Inflammatory macrophage (primary cell): ENCODE measurements around the gene PRSS36.
"Not testable (repeated sequence)": the region's sequence is repeated elsewhere in the genome, so short reads cannot be mapped to it uniquely, and the experiment has no call there.

Source experiments
- DNase-seq, 2 donors: peaks; one replicate each; pipeline ENCODE4 v3.0.0-alpha.2; 2020 to 2022
- total RNA-seq, 18 experiments: gene quantifications; one replicate each; lab custom pipeline; 2026; ENCODE audit warnings: mixed read lengths in 6 of 18, inconsistent platforms in 2 of 18; lab: John Stamatoyannopoulos, UW

Gene PRSS36
- total RNA-seq = 0.46 to 10.0 (median 3.9) reads per million in 18 experiments

DNA sequence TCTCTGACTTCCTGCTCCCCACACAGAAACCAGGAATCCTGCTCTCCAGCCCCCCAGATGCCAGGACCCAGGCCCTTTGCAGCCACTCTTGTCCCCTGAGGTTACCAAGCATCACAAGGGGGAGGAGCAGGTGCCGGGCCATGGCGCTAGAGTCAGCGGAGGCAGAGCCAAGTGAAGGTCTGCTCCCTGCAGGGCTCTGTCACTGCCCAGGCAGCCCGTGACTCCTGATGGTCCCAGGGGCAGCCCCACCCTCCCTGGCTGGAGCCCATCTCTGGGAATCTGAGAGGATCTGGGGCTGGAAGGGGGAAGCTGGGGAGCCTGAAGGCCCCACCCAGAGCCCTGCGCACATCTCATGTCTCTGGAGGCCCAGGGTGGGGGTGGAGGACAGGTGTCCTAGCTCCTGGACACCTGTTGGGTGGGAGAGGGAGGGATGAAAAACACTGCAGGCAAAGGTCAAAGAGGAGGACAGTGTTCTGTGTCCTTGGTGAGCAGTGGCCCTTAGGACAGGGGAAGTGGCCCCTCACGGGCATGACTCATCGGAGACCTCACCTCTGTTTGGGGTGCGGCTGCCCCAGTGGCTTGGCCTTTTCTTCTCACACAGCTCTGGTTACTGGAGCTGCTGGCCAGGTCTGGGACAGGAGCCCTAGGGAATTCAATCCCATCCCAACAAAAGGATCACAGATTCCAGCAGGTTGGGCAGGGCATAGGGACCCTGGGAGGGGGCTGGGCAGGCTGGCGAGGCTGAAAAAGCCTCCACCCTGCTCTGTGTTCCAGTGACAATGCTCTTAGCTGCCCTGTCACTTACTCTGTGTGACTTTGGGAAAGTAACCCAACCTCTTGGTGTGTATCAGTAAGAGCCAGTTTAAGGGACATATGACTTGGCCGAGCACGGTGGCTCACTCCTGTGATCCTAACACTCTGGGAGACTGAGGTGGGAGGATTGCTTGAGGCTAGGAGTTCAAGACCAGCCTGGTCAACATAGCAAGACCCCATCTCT, at the start of gene PRSS36:
TSS of gene PRSS36 (minus strand) at position 173 of the 997 bp plus-strand sequence. CDS start at position 142, 31 bp downstream.
- peak in 1 of 2 donors; percentile 33 for DNase-seq

DNA sequence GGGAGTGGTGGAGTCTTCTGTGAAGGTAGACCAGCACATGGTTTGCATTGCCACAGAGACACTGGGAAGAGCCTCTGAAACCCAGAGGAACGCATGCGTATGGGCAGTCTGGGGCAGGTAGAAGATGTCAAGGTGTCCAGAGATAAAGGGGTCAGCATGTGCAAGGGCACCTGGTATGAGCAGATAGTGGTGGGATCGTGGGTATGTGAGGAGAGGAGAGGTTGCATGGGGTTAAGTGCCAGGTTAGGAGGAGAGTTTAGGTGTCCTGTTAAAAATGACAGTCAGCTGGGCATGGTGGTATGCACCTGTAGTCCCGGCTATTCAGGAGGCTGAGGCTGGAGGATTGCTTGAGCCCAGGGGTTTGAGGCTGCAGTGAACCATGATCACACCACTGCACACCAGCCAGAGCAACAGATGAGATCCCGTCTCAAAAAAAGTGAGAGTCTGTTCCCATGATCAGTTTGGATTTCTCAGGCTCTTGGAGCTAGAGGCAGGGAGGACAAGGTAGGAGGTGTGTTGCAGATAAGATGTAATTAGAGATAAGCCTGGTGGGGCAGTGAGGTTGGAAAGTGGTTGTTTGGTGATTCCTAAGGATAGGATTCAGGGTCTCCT, 49.7 kb upstream of the PRSS36 start:
- DNase-seq = no peak

DNA sequence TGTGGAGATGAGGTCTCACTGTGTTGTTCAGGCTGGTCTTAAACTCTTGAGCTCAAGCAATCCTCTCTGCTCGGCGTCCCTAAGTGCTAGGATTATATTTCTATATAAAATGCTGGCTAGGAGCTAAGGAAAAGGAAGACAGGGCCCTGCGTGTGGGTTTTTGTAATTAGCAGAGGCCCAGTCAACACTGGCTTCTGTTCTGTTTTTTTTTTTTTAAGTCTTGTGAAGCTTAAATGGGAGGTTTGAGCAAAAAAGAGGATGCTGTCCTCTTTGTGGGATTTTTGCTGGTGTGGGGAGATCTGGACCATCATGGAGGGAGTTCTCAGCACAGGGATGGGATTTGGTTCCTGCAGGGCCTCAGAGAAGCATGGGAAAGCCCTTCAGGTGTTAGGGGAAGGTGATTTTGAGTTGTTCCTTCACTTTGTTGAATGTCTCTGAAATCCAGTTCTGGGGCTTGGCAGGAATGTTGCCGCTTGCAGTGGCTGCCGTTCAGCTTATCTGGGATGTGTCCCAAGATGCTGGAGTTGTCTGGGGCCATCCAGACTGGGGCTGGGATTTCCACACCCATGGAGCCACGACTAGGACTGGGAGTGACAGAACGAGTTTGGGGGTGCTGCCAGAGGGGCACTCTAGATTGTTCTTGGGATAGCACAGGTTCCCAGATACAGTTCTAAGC, 48.5 kb upstream of the PRSS36 start:
- DNase-seq = peak; percentile 36 to 47

DNA sequence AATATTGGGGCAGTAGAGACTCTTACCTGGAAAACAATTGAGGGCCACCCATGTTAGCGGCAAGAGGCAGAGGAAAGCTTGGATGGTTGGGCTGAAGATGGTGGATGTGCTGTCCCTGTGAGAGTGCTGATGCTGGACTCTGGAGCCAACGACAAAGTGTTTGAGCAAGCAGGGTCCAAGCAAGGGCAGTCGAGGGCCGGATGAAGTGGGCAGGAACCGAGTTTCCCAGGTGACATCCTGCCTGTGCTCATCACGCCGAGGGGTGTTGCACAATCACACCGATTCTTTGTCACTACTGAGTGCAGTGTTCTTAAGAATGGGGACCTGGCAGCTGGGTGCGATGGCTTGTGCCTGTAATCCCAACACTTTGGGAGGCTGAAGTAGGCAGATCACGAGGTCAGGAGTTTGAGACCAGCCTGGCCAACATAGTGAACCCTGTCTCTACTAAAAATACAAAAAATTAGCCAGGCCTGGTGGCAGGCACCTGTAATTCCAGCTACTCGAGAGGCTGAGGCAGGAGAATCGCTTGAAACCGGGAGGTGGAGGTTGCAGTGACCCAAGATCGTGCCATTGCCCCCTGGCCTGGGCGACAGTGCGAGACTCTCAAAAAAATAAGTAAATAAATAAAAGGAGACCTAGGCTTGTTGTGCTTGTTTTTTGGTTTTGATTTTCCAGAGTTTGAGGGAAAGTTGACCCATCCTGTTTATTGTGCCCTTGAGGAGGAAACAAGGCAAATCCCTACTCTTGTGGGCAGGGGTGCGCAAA, 46.6 kb upstream of the PRSS36 start:
- peak in 1 of 2 donors; percentile 11 for DNase-seq

DNA sequence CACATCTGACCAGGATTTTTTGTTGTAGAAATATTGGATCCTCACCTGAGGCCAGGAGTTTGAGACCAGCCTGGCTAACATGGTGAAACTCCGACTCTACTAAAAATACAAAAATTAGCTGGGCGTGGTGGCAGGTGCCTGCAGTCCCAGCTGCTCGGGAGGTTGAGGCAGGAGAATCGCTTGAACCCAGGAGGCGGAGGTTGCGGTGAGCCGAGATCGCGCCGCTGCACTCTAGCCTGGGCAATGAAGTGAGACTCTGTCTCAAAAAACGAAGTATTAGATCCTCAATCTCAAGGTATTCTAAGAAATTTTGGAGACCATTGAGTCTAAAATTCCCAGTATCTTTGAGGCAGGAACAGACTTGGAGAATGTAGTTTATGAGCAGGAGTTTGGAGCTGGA, 46.0 kb upstream of the PRSS36 start:
- DNase-seq = not testable (repeated sequence)

DNA sequence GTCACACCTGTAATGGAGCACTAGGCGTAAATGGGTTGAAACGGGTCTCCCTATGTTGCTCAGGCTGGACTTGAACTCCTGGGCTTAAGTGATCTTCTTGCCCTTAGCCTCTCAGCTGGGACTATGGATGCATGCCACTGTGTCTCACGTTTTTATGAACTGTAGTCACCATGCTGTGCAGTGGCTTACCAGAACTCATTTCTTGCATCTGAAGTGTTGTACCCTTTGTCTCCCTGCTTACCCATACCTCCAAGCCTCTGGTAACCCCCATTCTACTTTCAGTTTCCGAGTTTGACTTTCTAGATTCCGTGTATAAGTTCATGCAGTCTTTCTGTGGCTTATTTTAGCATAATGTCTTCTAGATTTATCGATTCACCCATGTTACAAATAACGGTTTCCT, 45.0 kb upstream of the PRSS36 start:
- no peak for DNase-seq

DNA sequence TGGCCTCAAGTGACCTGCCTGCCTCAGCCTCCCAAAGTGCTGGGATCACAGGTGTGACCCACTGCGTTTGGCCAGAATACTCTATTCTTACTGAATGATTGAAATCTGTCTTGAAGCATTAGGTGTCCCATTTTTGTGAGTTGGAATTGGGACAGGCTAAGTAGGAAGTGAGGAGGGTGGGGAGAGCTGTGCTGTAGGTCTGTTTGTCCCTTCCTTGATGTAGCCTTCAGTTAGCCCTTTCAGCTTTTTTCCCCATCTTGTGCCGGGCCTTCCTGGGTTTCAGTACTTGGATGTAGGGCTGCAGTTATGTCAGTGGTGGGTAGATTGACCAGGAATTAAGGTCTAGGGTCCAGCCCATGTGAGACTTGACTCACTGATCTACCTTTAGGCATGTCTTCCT, 44.0 kb upstream of the PRSS36 start:
- DNase-seq = no peak

DNA sequence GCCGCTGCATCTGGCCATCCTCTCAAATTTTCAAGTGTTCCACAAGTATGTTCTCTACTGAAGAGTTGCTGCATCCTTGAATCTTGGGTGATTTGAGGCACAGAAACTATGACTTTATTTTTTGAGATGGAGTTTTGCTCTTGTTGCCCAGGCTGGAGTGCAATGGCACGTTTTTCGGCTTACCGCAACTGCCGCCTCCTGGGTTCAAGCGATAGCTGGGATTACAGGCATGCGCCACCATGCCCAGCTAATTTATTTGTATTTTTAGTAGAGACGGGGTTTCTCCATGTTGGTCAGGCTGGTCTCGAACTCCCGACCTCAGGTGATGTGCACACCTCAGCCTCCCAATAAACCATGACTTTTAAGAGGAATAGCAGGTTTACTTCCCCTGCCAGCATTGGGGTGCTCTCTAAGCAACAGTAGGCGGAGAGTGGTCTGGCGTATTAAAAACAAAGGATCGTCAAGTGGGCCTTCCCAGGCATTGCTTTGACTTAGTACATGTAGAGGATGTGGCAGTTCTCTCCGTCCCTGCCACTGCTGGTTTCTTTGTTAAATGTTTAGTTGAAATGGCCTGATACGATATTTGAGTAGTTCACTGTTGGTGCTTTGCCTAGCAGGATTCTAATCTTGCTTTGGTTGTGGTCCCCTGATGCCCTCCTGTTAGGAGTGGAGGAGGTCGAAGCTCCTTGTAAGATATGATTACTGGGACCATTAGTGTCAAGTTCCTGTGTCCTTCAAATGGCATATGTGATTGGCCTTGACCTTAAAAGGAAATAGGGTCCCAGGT, 43.2 kb upstream of the PRSS36 start:
- no peak for DNase-seq

DNA sequence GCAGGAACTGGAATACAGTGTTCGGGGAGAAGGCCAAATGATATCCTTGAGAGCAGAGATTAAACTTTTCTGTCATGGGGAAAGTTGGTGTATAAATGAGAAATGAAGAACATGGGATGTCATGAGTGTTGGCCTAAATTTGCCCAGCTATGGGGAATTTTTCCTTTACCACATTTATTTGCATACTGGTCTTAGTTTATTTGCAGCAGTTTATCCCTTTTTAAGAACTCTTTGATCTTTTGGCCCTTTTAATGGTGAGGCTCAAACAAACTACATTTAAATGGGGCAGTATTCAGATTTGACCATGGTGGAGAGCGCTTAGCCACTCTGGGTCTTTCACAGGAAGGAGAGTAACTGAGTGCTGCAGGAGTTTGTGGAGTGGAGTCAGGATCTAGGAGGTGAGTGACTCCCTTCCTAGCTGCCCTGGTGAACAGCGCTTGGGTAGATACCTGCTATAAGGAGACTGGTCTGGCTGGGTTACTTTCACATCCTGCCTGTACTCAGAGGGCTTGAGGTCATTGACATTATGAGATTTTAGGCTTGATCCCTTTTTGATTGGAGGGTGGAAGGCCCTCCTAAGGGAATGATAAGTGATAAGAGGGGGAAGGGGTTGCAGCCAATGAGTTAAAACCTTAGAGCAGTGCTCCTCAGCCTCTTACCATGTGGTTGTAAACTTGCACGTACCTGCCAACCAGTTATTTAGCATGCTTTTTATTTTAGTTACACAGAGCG, 42.0 kb upstream of the PRSS36 start:
- DNase-seq = no peak

DNA sequence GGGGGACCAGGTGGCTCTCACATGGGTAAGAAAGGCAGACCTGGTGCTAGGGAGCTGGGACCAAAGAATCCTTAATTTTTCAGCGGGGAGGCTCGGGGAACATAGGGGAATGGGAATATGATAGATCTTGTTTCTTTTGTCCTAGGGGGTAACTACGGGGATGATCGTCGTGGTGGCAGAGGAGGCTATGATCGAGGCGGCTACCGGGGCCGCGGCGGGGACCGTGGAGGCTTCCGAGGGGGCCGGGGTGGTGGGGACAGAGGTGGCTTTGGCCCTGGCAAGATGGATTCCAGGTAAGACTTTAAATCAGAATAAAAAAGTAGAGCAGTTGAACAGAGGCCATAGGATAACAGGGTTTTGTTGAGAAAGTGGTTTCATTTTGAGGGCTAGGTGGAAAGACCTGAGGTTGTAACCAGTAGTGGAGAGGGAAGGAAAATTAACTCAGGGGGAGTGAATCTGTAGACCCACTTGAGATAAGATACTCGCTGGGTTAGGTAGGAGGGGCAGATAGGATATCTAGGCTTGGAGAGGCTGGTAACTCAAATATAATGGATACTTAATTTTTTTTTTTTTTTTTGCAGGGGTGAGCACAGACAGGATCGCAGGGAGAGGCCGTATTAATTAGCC, 41.1 kb upstream of the PRSS36 start:
- DNase-seq = no peak

DNA sequence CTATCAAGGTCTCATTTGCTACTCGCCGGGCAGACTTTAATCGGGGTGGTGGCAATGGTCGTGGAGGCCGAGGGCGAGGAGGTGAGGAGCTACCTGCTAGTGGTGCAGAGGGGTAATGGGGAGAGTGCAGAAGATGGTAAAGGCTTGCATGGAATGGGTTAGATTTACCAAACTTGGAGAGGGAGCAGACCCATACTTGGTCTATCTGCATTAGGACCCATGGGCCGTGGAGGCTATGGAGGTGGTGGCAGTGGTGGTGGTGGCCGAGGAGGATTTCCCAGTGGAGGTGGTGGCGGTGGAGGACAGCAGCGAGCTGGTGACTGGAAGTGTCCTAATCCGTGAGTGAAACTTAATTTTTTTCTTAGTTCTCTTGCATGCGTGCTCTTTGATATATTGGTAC, 40.2 kb upstream of the PRSS36 start:
- no peak for DNase-seq

DNA sequence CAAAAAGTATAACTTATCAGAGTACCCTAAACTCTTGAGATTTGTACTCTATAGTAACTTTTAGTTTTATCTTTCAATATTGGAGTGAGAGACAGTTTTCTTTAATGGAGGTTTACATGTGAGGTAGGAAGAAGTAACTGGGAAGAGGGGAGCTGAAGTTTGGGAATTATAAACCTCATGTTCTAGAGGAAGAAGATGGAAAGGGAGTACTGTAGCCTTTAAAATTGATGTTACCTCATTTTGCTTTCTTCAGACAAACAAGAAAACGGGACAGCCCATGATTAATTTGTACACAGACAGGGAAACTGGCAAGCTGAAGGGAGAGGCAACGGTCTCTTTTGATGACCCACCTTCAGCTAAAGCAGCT, 39.5 kb upstream of the PRSS36 start:
- no peak for DNase-seq

DNA sequence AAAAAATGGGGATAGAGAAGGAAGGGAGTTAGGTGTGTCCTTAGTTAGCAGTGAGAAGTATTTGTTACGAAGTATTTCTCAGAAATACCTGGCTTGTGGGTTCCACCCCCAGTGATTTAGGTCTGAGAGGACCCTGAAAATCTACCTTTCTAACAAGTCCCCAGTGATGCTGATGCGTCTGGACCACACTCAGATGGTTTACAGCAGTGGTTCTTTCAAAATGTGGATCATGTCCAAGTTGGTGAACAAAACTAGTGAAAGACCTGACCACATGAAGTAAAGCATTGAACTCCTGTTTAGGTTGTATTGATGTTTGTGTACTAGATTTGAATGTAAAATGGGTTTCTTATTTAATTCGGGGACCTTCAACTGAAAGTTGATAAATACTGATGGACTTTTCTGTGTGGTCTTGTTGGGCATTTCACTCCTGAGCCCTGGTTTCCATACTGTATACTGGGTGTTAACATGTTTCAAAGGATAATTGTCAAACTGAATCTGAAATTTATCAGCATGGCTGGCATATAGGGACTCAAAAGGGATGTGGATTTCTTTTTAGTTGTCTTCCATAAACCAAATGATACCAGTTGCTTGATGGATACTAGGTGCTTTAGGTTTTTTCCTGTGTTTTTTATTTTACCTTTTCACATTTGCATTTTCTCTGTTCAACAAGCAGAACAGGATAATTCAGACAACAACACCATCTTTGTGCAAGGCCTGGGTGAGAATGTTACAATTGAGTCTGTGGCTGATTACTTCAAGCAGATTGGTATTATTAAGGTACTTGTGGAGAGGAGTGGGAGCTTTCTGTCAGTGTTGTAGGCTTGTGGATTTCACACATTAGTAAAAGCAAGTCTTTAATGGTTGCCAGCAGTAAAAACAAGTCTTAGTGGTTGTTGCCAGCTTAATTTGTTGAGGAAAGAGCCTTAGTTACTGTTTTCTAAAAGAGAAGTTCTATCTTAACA, 38.9 kb upstream of the PRSS36 start:
- no peak for DNase-seq

DNA sequence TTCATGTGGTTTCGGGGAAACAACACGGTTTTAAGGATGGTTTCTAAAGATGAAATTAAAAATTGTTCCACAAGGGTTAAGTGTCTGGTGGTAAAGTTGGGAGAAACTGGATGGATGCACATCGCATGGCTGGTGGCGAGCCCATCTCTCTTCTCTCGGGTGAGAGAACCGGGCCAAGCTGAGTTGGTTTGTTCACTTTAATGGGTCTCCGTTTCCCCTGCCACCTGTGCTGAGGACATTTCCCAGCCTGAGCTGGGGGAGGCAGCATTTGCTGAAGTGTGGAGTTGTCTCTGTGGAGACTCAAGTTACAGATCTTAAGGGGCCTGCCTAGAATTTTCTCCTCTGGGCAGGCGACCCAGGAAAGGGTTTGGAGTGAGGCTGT, 37.9 kb upstream of the PRSS36 start:
- DNase-seq = no peak

DNA sequence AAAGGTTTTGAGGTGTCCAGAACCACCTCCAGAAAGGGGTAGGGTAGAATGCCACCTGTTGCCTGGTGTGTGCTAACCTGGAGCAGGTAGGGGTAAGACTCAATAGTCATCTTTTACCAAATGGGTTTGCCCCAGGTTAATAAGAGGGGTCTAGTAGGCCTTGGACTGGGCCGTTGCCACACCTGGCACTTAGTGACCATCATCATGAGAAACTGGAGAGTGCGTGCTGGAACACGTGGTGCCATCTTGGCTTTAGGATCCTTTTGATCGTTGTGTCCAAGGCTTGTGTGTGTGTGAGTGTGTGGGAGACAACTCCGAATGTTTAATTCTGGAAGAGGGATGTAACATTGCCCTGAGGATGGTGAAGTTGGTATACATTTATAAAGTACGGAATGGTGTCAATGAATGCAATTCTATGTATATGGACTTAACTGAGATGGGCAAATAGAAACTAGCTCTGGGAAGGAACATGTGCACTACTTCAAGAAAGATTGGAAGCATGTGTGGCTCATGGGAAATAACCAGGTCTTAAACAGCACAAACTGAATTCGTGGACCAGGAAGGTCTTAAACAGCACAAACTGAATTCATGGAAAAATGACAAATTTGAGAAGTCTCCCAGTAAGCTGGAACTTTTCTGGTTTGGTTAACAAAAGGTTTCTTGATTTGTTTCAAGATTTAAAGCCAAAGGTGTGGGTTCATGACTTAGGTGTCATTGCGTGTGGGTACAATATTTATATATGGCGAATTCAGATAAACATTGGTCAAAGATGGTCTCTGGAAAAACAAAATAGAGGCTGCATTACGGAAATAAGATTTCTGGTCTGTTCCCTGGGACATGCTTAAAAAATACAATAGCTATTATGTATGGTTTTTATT, 37.3 kb upstream of the PRSS36 start:
- no peak for DNase-seq

DNA sequence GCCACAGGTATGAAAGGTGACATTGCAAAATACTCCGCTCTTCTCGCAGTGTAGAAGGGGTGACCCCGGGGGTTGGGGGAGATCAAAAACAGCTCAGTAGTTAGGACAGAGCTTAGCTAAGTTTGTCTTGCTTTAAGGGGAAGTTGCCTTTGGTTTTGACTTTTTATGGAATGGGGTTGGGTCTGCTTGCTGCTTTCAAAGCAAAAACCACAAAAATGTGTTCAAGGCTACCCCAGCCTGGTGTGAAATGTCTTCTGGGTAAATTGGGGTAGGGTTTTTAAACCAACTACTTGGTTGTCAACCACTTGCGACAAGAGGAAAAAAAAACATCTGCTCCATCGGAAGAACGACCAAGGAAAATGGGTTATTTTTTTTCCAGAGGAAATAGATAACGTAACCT, 36.3 kb upstream of the PRSS36 start:
- DNase-seq = peak; percentile 19 to 36

DNA sequence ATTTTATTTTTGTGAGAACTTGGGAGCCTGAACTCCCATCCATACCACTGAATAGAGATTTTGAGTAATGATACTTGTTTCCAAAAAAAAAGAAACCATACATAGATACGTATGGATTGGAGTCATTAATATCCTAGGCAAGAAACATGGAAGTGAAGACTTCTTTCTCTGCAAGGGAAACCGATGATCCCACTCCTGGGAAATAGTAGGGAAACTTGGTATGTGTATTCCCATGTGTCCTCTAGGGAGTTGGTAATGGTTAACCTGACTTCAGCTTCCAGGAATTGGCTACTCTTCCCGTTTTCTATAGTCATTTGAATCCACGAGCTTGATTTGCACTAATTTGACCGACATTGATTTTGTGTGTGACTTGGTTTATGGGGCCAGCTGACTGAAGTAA, 35.5 kb upstream of the PRSS36 start:
- no peak for DNase-seq

DNA sequence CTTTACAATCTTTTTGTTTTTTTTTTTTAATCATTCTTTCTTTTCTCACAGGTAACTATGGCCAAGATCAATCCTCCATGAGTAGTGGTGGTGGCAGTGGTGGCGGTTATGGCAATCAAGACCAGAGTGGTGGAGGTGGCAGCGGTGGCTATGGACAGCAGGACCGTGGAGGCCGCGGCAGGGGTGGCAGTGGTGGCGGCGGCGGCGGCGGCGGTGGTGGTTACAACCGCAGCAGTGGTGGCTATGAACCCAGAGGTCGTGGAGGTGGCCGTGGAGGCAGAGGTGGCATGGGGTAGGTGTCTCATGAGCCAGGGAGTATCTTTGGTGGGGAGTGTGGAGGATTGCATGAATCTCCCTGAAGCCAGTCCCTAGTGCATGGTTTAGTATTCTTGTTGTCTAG, 35.0 kb upstream of the PRSS36 start:
- DNase-seq = no peak
